KMS-11 (cell line): Measurements from ENCODE around the gene VWC2L.

Experiments used
- H2AFZ ChIP-seq: fragments of 200-600 bp; sonication (generic); 2 replicates; pipeline ENCODE4 v1.6.1; 2016; ENCODE audit warnings: antibody characterized with exemption, mixed run types, low read depth
- H3K27ac ChIP-seq: fragments of 200-600 bp; sonication (generic); 2 replicates; pipeline ENCODE4 v1.6.1; 2016; ENCODE audit warnings: mild to moderate bottlenecking, mixed run types
- H3K27me3 ChIP-seq: fragments of 200-600 bp; sonication (generic); 2 replicates; pipeline ENCODE4 v1.6.1; 2017; ENCODE audit warnings: mild to moderate bottlenecking, low read depth, mixed run types, moderate library complexity; ENCODE audit not compliant: insufficient read depth
- H3K36me3 ChIP-seq: fragments of 200-600 bp; sonication (generic); 2 replicates; pipeline ENCODE4 v1.6.1; 2017; ENCODE audit warnings: mild to moderate bottlenecking, mixed run types; ENCODE audit not compliant: insufficient read depth
- H3K4me1 ChIP-seq: fragments of 200-600 bp; sonication (generic); 2 replicates; pipeline ENCODE4 v1.6.1; 2016; ENCODE audit warnings: mild to moderate bottlenecking, low read depth, mixed run types; ENCODE audit not compliant: poor library complexity, severe bottlenecking
- H3K4me2 ChIP-seq: fragments of 200-600 bp; sonication (generic); 2 replicates; pipeline ENCODE4 v1.7.0; 2016; ENCODE audit warnings: mild to moderate bottlenecking, mixed run types
- H3K4me3 ChIP-seq: fragments of 200-600 bp; sonication (generic); IDR thresholded peaks from 2 replicates; pipeline ENCODE4 v1.6.1; 2017; ENCODE audit warnings: low read depth, low read length, mixed read lengths; ENCODE audit not compliant: insufficient read depth
- H3K79me2 ChIP-seq: fragments of 200-600 bp; sonication (generic); 2 replicates; pipeline ENCODE4 v1.6.1; 2016; ENCODE audit warnings: low read depth, mixed run types; ENCODE audit not compliant: insufficient read depth
- H3K9ac ChIP-seq: fragments of 200-600 bp; sonication (generic); 2 replicates; pipeline ENCODE4 v1.6.1; 2016; ENCODE audit warnings: mild to moderate bottlenecking, mixed run types
- H4K20me1 ChIP-seq: fragments of 200-600 bp; sonication (generic); 2 replicates; pipeline ENCODE4 v1.6.1; 2016; ENCODE audit warnings: mild to moderate bottlenecking, mixed run types; ENCODE audit not compliant: insufficient read depth
- TF ChIP-seq, protein P1 (sequence below): fragments of 200-600 bp; sonication (generic); conservative IDR thresholded peaks from 2 replicates; pipeline ENCODE4 v1.6.1; 2017; ENCODE audit warnings: low read depth, mild to moderate bottlenecking, antibody characterized with exemption, low read length, moderate library complexity, mixed read lengths

Gene VWC2L

DNA sequence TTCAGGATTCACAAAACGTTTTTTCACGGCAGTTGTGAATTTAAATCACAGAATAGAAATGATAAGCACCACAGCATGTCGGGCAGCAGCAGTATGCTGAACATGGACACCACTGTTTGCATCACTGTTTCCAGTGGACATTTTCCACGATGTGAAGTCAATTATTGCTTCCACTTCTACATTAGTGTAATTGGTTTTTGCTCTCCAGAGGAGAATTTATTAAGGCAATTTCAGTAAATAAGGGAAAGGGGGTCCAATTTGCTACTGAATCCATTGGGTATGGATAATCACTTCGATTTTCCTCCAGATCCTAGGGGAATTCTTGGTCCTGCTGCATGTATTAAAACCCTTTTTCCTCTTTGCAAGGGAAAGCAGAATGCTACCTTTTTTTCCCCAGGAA lies 30.2 kb upstream of the VWC2L start:
- H3K4me1 ChIP-seq = no peaks in the 10 kb centered on the region
- H3K27ac ChIP-seq = no peak overlapping the region
- TF ChIP-seq, protein P1, sequence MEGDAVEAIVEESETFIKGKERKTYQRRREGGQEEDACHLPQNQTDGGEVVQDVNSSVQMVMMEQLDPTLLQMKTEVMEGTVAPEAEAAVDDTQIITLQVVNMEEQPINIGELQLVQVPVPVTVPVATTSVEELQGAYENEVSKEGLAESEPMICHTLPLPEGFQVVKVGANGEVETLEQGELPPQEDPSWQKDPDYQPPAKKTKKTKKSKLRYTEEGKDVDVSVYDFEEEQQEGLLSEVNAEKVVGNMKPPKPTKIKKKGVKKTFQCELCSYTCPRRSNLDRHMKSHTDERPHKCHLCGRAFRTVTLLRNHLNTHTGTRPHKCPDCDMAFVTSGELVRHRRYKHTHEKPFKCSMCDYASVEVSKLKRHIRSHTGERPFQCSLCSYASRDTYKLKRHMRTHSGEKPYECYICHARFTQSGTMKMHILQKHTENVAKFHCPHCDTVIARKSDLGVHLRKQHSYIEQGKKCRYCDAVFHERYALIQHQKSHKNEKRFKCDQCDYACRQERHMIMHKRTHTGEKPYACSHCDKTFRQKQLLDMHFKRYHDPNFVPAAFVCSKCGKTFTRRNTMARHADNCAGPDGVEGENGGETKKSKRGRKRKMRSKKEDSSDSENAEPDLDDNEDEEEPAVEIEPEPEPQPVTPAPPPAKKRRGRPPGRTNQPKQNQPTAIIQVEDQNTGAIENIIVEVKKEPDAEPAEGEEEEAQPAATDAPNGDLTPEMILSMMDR = no peak
- H2AFZ ChIP-seq = no peak overlapping the region
- no peaks in the 10 kb centered on the region for H3K36me3 ChIP-seq
- H4K20me1 ChIP-seq = no peaks in the 10 kb centered on the region
- no peak overlapping the region for H3K4me2 ChIP-seq
- H3K27me3 ChIP-seq = no peaks in the 10 kb centered on the region
- H3K9ac ChIP-seq = no peak overlapping the region
- H3K79me2 ChIP-seq = no peaks in the 10 kb centered on the region
- no peak overlapping the region for H3K4me3 ChIP-seq

DNA sequence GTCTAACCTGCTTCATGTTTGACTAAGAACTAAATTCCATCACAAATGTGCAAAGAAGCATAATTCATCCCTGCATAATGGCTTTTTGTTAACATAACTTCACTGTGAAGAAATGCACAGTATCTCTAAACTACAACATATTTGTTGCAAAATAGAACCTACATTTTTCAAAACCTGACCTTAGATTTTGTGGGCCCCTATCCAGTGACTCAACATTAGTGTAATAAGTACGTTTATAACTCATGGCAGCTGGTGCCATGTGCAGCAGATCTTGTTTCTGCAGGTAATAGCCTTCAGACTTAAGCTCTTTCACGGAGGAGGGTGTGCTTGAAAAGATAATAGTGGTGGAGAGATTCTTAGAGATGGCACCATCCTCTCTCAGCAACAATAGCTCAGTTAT lies 28.6 kb upstream of the VWC2L start:
- Histone ChIP-seq H4K20me1 (no peaks in the 10 kb centered on the region), H3K79me2 (no peaks in the 10 kb centered on the region), H3K27ac (no peak overlapping the region), H3K27me3 (no peaks in the 10 kb centered on the region), H3K36me3 (no peaks in the 10 kb centered on the region), H3K4me1 (no peaks in the 10 kb centered on the region), H3K4me3 (no peak overlapping the region), H3K9ac (no peak overlapping the region), H2AFZ (no peak overlapping the region), H3K4me2 (no peak overlapping the region)
- TF ChIP-seq, protein P1 = no peak

DNA sequence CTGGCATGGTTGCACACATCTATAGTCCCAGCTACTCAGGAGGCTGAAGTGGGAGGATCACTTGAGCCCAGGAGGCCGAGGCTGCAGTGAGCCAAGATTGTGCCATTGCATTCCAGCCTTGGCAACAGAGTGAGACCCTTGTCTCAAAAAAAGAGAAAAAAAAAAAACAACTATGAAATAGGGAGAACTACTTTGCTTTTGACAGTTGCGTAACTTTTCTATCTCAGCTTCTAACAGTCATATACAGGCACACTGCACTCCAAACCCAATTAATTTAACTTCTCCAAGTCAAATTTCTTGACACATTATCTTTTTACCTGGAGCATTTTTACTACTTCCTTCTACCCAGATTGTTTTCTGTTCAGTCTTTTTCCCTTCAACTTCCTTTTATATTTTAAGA lies 24.1 kb upstream of the VWC2L start:
- H3K9ac ChIP-seq = no peak overlapping the region

DNA sequence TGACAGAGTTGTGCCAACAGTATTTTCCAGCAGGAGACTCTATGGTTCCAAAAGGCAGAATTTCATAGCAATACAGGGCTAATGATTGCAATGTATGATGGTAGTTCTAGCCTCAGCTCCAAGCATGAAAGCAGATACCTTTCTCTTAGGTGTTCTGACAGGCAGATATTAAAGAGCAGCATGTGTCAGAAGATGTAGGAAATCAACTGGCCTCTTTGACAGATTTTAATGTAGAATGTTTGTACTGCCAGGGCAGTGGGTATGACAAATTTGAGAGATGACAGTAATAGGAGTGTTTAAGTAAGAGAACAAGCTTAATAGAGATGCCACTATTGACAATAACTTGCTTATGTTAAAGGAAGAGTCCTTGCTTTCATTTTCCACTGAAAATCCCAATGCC lies 21.5 kb upstream of the VWC2L start:
- Histone ChIP-seq H3K27ac (no peak overlapping the region), H3K4me1 (no peaks in the 10 kb centered on the region), H3K4me2 (no peak overlapping the region), H3K4me3 (no peak overlapping the region), H3K27me3 (no peaks in the 10 kb centered on the region), H3K79me2 (no peaks in the 10 kb centered on the region), H4K20me1 (no peaks in the 10 kb centered on the region), H3K9ac (no peak overlapping the region), H2AFZ (no peak overlapping the region), H3K36me3 (no peaks in the 10 kb centered on the region)
- TF ChIP-seq, protein P1 = no peak

More for the DNA sequence above, 24.1 kb upstream of the VWC2L start:
- TF ChIP-seq, protein P1 = no peak
- H3K36me3 ChIP-seq = no peaks in the 10 kb centered on the region
- H3K4me3 ChIP-seq = no peak overlapping the region
- H3K27ac ChIP-seq = no peak overlapping the region
- no peak overlapping the region for H2AFZ ChIP-seq
- no peaks in the 10 kb centered on the region for H3K27me3 ChIP-seq
- H3K4me2 ChIP-seq = no peak overlapping the region
- H4K20me1 ChIP-seq = no peaks in the 10 kb centered on the region
- no peaks in the 10 kb centered on the region for H3K79me2 ChIP-seq
- H3K4me1 ChIP-seq = no peaks in the 10 kb centered on the region
